H1 (cell line): ENCODE data around the gene FSCN2. TPM values are rescaled to one million over a fixed set of nuclear protein-coding genes. Genes with fewer than 3 reads are reported as not detected.

ENCODE experiments used
- CTCF ChIA-PET: fragments of 300-600 bp; sonication (Branson Sonifier 250); formaldehyde crosslinking; loops from one replicate; lab custom pipeline; 2021; ENCODE audit not compliant: partially characterized antibody; lab: Charles Lee
- POLR2A ChIA-PET: fragments of 300-600 bp; sonication (Branson Sonifier 250); formaldehyde crosslinking; loops from one replicate; lab custom pipeline; 2021; ENCODE audit warnings: inconsistent platforms; ENCODE audit not compliant: partially characterized antibody; lab: Charles Lee
- DNase-seq, 2 experiments: peaks; one replicate each; pipeline versions ENCODE4 v3.0.0 to v3.0.0-alpha.2; 2010 to 2022; ENCODE audit warnings: low spot score in 2 of 2, low read depth in 1 of 2, mixed read lengths in 1 of 2
- FAIRE-seq: peaks from 2 replicates; lab custom pipeline; 2011; peaks lifted over from hg19 to GRCh38; lab: Jason Lieb, UNC
- H2AFZ ChIP-seq: 2 replicates; pipeline ENCODE4 v1.8.1; 2012; ENCODE audit warnings: low read length, inconsistent platforms
- H2AK5ac ChIP-seq: 2 replicates; pipeline ENCODE4 v1.6.1; 2013; ENCODE audit warnings: low read depth, low read length
- H2BK120ac ChIP-seq: replicated peaks from 2 replicates; pipeline ENCODE3; 2013; ENCODE audit warnings: low read depth, low read length, inconsistent platforms
- H2BK12ac ChIP-seq: 2 replicates; pipeline ENCODE4 v1.6.1; 2013; ENCODE audit warnings: low read depth, low read length
- H2BK15ac ChIP-seq: 2 replicates; pipeline ENCODE4 v1.6.1; 2013; ENCODE audit warnings: low read length
- H2BK20ac ChIP-seq: 2 replicates; pipeline ENCODE4 v1.6.1; 2013; ENCODE audit warnings: low read length
- H2BK5ac ChIP-seq: 2 replicates; pipeline ENCODE4 v1.6.1; 2013; ENCODE audit warnings: low read depth, low read length
- H3K14ac ChIP-seq: 2 replicates; pipeline ENCODE4 v1.6.1; 2013; ENCODE audit warnings: inconsistent platforms; ENCODE audit not compliant: insufficient read length
- H3K18ac ChIP-seq: 2 replicates; pipeline ENCODE4 v1.6.1; 2013; ENCODE audit warnings: low read length; ENCODE audit errors: extremely low read depth
- H3K23ac ChIP-seq: 2 replicates; pipeline ENCODE4 v1.6.1; 2013; ENCODE audit warnings: inconsistent platforms; ENCODE audit not compliant: insufficient read length
- H3K23me2 ChIP-seq: 2 replicates; pipeline ENCODE4 v1.6.1; 2013; ENCODE audit warnings: low read depth, low read length
- H3K27ac ChIP-seq: 2 replicates; pipeline ENCODE4 v1.6.1; 2011; ENCODE audit warnings: low read depth, low read length, inconsistent platforms
- H3K27me3 ChIP-seq, 4 experiments: replicated peaks in 1 of 4; 1 replicate in 1 of 4; 2 replicates in 3 of 4; pipeline versions ENCODE4 v1.6.1 to v1.8.1; 2011 to 2013; ENCODE audit warnings: low read length in 3 of 4, mild to moderate bottlenecking in 3 of 4, inconsistent platforms in 2 of 4, mixed read lengths in 2 of 4, moderate library complexity in 1 of 4; ENCODE audit not compliant: control insufficient read depth in 3 of 4, insufficient read depth in 3 of 4; ENCODE audit errors: extremely low read depth in 1 of 4
- H3K36me3 ChIP-seq, 4 experiments: 2 replicates each; pipeline versions ENCODE4 v1.6.1 to v1.8.1; 2011 to 2013; ENCODE audit warnings: mild to moderate bottlenecking in 4 of 4, low read length in 3 of 4, moderate library complexity in 2 of 4, control low read depth in 1 of 4, inconsistent platforms in 1 of 4; ENCODE audit not compliant: insufficient read depth in 4 of 4, control insufficient read depth in 2 of 4
- H3K4ac ChIP-seq: replicated peaks from 2 replicates; pipeline ENCODE3; 2013; ENCODE audit warnings: low read length, low read depth, mixed read lengths, inconsistent platforms; ENCODE audit not compliant: insufficient read length
- H3K4me1 ChIP-seq, 4 experiments: replicated peaks in 1 of 4; 1 replicate in 1 of 4; 2 replicates in 3 of 4; pipeline versions ENCODE4 v1.6.1 to v1.8.1; 2011 to 2013; ENCODE audit warnings: low read length in 3 of 4, inconsistent platforms in 2 of 4, mixed read lengths in 1 of 4; ENCODE audit not compliant: insufficient read depth in 4 of 4, control insufficient read depth in 3 of 4
- H3K4me2 ChIP-seq, 2 experiments: 2 replicates each; pipeline versions ENCODE4 v1.6.1 to v1.8.1; 2011 to 2013; ENCODE audit warnings: low read depth in 2 of 2, low read length in 2 of 2, control low read depth in 1 of 2, inconsistent platforms in 1 of 2, mild to moderate bottlenecking in 1 of 2; ENCODE audit not compliant: insufficient read depth in 1 of 2
- H3K4me3 ChIP-seq, 4 experiments: fragments of 200-600, 300-600 bp in 1 of 4; sonication (generic), shearing (Covaris generic), sonication (Bioruptor Twin) in 1 of 4; 2 replicates each; pipeline versions ENCODE4 v1.5.1 to v1.8.1; 2011 to 2016; ENCODE audit warnings: low read length in 4 of 4, low read depth in 3 of 4, control low read depth in 2 of 4, inconsistent platforms in 2 of 4, mild to moderate bottlenecking in 2 of 4, mixed read lengths in 1 of 4, moderate library complexity in 1 of 4; ENCODE audit not compliant: insufficient read depth in 2 of 4; ENCODE audit errors: extremely low read depth in 1 of 4
- H3K56ac ChIP-seq: replicated peaks from 2 replicates; pipeline ENCODE3; 2013; ENCODE audit warnings: low read depth, mild to moderate bottlenecking, mixed read lengths, low read length, inconsistent platforms; ENCODE audit not compliant: insufficient read length
- H3K79me1 ChIP-seq: 2 replicates; pipeline ENCODE4 v1.6.1; 2013; ENCODE audit warnings: low read depth, low read length, control low read depth
- H3K79me2 ChIP-seq, 2 experiments: 2 replicates each; pipeline versions ENCODE4 v1.6.1 to v1.8.1; 2012 to 2013; ENCODE audit warnings: low read length in 2 of 2, mild to moderate bottlenecking in 2 of 2, inconsistent platforms in 1 of 2; ENCODE audit not compliant: insufficient read depth in 2 of 2, control insufficient read depth in 1 of 2
- H3K9ac ChIP-seq, 4 experiments: replicated peaks in 1 of 4; 1 replicate in 1 of 4; 2 replicates in 3 of 4; pipeline versions ENCODE4 v1.6.1 to v1.8.1; 2011 to 2013; ENCODE audit warnings: low read depth in 3 of 4, low read length in 3 of 4, control low read depth in 2 of 4, mild to moderate bottlenecking in 2 of 4, moderate library complexity in 2 of 4, inconsistent platforms in 1 of 4; ENCODE audit errors: extremely low read depth in 1 of 4
- H3K9me3 ChIP-seq, 2 experiments: 2 replicates each; pipeline versions ENCODE4 v1.6.1 to v1.8.1; 2012 to 2013; ENCODE audit warnings: mild to moderate bottlenecking in 2 of 2, moderate library complexity in 2 of 2, control low read depth in 1 of 2, inconsistent platforms in 1 of 2, low read depth in 1 of 2, low read length in 1 of 2, mixed read lengths in 1 of 2; ENCODE audit not compliant: insufficient read depth in 2 of 2
- H4K20me1 ChIP-seq, 2 experiments: replicated peaks in 1 of 2; 2 replicates each; pipeline versions ENCODE3 to v1.8.1; 2011 to 2013; ENCODE audit warnings: inconsistent platforms in 2 of 2, low read length in 2 of 2, mild to moderate bottlenecking in 1 of 2; ENCODE audit not compliant: insufficient read depth in 2 of 2, control insufficient read depth in 1 of 2
- H4K5ac ChIP-seq: 2 replicates; pipeline ENCODE4 v1.6.1; 2013; ENCODE audit warnings: low read length, low read depth, mixed read lengths, inconsistent platforms; ENCODE audit not compliant: insufficient read length
- H4K8ac ChIP-seq: 2 replicates; pipeline ENCODE4 v1.8.0; 2013; ENCODE audit warnings: mild to moderate bottlenecking, moderate library complexity, low read length, inconsistent platforms; ENCODE audit not compliant: insufficient read depth; ENCODE audit errors: extremely low read depth
- H4K91ac ChIP-seq: replicated peaks from 2 replicates; pipeline ENCODE3; 2013; ENCODE audit warnings: low read length, mixed read lengths, inconsistent platforms; ENCODE audit not compliant: insufficient read length
- ATF2 ChIP-seq: IDR thresholded peaks from 2 replicates; pipeline ENCODE4 v1.6.1; 2012; ENCODE audit warnings: low read length, inconsistent platforms
- CTCF ChIP-seq, 3 experiments: IDR thresholded peaks; 1 replicate in 2 of 3; 2 replicates in 1 of 3; pipeline versions ENCODE4 v1.5.1 to v1.6.1; 2011; ENCODE audit warnings: low read length in 3 of 3, mild to moderate bottlenecking in 3 of 3, inconsistent platforms in 2 of 3, low read depth in 1 of 3, moderate library complexity in 1 of 3; ENCODE audit not compliant: insufficient read depth in 1 of 3; ENCODE audit errors: control extremely low read depth in 1 of 3
- GTF2F1 ChIP-seq: IDR thresholded peaks from 2 replicates; pipeline ENCODE4 v1.6.1; 2012; ENCODE audit warnings: low read depth, low read length, improper control_type of control experiment, borderline replicate concordance
- KDM4A ChIP-seq: IDR thresholded peaks from one replicate; pipeline ENCODE4 v1.7.1; 2012; ENCODE audit warnings: low read depth, mild to moderate bottlenecking, moderate library complexity, low read length, inconsistent platforms; ENCODE audit not compliant: severe bottlenecking
- RAD21 ChIP-seq, 2 experiments: IDR thresholded peaks in 1 of 2; conservative IDR thresholded peaks in 1 of 2; 2 replicates each; pipeline ENCODE4 v1.6.1; 2011; ENCODE audit warnings: low read depth in 2 of 2, low read length in 2 of 2, improper control_type of control experiment in 1 of 2, inconsistent platforms in 1 of 2, mild to moderate bottlenecking in 1 of 2, moderate library complexity in 1 of 2
- RFX5 ChIP-seq: IDR thresholded peaks from 2 replicates; pipeline ENCODE4 v1.6.1; 2011; ENCODE audit warnings: low read depth, low read length, improper control_type of control experiment, borderline replicate concordance
- SAP30 ChIP-seq: fragments of 300-600 bp; sonication (generic); IDR thresholded peaks from 2 replicates; pipeline ENCODE4 v1.7.1; 2012; ENCODE audit warnings: low read length, moderate library complexity, mild to moderate bottlenecking, inconsistent platforms; ENCODE audit not compliant: insufficient read depth, insufficient replicate concordance
- SIN3A ChIP-seq, 2 experiments: IDR thresholded peaks in 1 of 2; conservative IDR thresholded peaks in 1 of 2; 2 replicates each; pipeline ENCODE4 v1.6.1; 2011 to 2012; ENCODE audit warnings: low read length in 2 of 2, improper control_type of control experiment in 1 of 2, low read depth in 1 of 2, mild to moderate bottlenecking in 1 of 2
- WGBS, 2 experiments: shearing (Covaris generic) in 1 of 2; methylation state at CpG; one replicate each; pipeline versions ENCODE4 v1.1.6 to v1.1.7; 2013 to 2015; ENCODE audit warnings: low lambda C conversion rate in 2 of 2, mixed read lengths in 2 of 2, inconsistent platforms in 1 of 2, low coverage in 1 of 2, missing lambda C conversion rate in 1 of 2; ENCODE audit not compliant: insufficient replicate concordance in 2 of 2, insufficient coverage in 1 of 2, insufficient read length in 1 of 2; ENCODE audit errors: extremely low coverage in 1 of 2, missing lambda C conversion rate in 1 of 2; 5-methylcytosine and 5-hydroxymethylcytosine counted together
- polyA plus RNA-seq, 7 experiments: library from polyadenylated mRNA; depleted of rRNA in 3 of 7; stranded (reverse) in 5 of 7; unstranded in 2 of 7; fragments of >200 nt in 5 of 7; fragments of 200-250 nt in 2 of 7; gene quantifications; 1 replicate in 5 of 7; 2 replicates in 1 of 7; 4 replicates in 1 of 7; pipeline versions ENCODE4 v1.2.1 to v1.2.3, GENCODE V29; 2011 to 2013; ENCODE audit warnings: missing spikeins in 2 of 7, mixed read lengths in 2 of 7
- total RNA-seq: library from RNA; stranded (reverse); fragmentation: NEBNext Ultra II Directional; extraction: Animal tissue kit (Norgen Biotek cat#: 25700); gene quantifications from 2 replicates; pipeline ENCODE4 v1.2.1, GENCODE V29; 2021

Gene FSCN2
- total and polyA plus RNA-seq, 2 of the 8 experiments (the other 6 are each of a cell fraction or from before 2014, with no cell fraction given) = 0.18 to 0.30 TPM

- Histone ChIP-seq H4K20me1 (peaks cover 6 to 7% of the 10 kb centered on the region in 2 experiments), H2AFZ (no peak overlapping the region), H3K79me1 (no peaks in the 10 kb centered on the region), H3K23ac (no peak overlapping the region), H3K4ac (no peak overlapping the region), H3K56ac (no peak overlapping the region), H3K4me2 (no peak overlapping the region), H3K36me3 (peaks cover 17 to 52% (median 38%) of the 10 kb centered on the region in 4 experiments), H2AK5ac (no peak overlapping the region), H2BK12ac (no peak overlapping the region), H4K5ac (no peak overlapping the region), H4K91ac (no peak overlapping the region), H3K23me2 (no peaks in the 10 kb centered on the region), H3K4me3 (no peak overlapping the region), H3K9me3 (no peaks in the 10 kb centered on the region), H3K4me1 (no peaks in the 10 kb centered on the region), H3K9ac (no peak overlapping the region), H2BK5ac (no peak overlapping the region), H2BK120ac (no peak overlapping the region), H2BK15ac (no peak overlapping the region), H3K79me2 (no peaks in the 10 kb centered on the region), H4K8ac (peak overlapping the region; percentile 3; the same call in 1 of the 2 replicates), H3K18ac (no peak overlapping the region), H2BK20ac (no peak overlapping the region), H3K27me3 (no peaks in the 10 kb centered on the region), H3K27ac (no peak overlapping the region), H3K14ac (no peak overlapping the region)
- FAIRE-seq (no peak), DNase-seq (no peak)
- ChIA-PET CTCF (interaction anchor here (0.9 to 3.3 kb wide), 3 partner anchors 16 to 331 kb away, joined by 3 to 21 read pairs (median 3); no protein-coding TSS in a partner anchor), POLR2A (interaction anchor here (1.4 to 1.7 kb wide), 2 partner anchors 30 to 39 kb away, joined by 3 to 4 read pairs; no protein-coding TSS in a partner anchor)
- WGBS, 2 experiments = 89% methylated on average over 4 of the region's 4 CpGs; no CpG with 5 or more reads in 1 of the 2 experiments
- TF ChIP-seq KDM4A = no peak
- TF ChIP-seq GTF2F1 = no peak
- TF ChIP-seq CTCF (IDR thresholded peaks at IDR 0.05; ENCODE audit: control extremely low read depth in 1 of 3, insufficient read depth in 1 of 3, low read depth in 1 of 3, low read length in 3 of 3) = no peak
- TF ChIP-seq SIN3A (conservative IDR thresholded peaks at IDR 0.05 in 1 of 2, IDR thresholded peaks at IDR 0.05 in 1 of 2; ENCODE audit: low read depth in 1 of 2, low read length in 2 of 2) = no peak
- TF ChIP-seq ATF2 = no peak
- TF ChIP-seq RAD21 (IDR thresholded peaks at IDR 0.05 in 1 of 2, conservative IDR thresholded peaks at IDR 0.05 in 1 of 2; ENCODE audit: low read depth in 2 of 2, low read length in 2 of 2) = no peak
- TF ChIP-seq RFX5 = no peak
- TF ChIP-seq SAP30 = no peak
Measured at GRCh38 chr17:81586096-81586495, 57.9 kb downstream of the FSCN2 start.
